ENCODE results near the gene ASIC5.
"Not testable (repeated sequence)": the region's sequence is repeated elsewhere in the genome, so short reads cannot be mapped to it uniquely, and the experiment has no call there.

ASIC5 gene

GRCh38 chr4:155799116-155799793 lies 66.8 kb downstream of the ASIC5 start:
- DNase-seq = no peak

GRCh38 chr4:155797581-155797980 lies 68.5 kb downstream of the ASIC5 start:
- DNase-seq = not testable (repeated sequence)

GRCh38 chr4:155795991-155796390 lies 70.1 kb downstream of the ASIC5 start:
- DNase-seq = no peak

- DNase-seq = no peak
These were observed 71.4 kb downstream of the ASIC5 start for GRCh38 chr4:155794589-155795236.

- no peak for DNase-seq
These were observed 76.1 kb downstream of the ASIC5 start for GRCh38 chr4:155789982-155790381.

GRCh38 chr4:155789391-155789790 lies 76.7 kb downstream of the ASIC5 start:
- no peak for DNase-seq

- DNase-seq = peak; percentile 78
These were observed 78.9 kb downstream of the ASIC5 start for GRCh38 chr4:155787113-155787710.

- no peak for DNase-seq
These were observed 80.2 kb downstream of the ASIC5 start for GRCh38 chr4:155785828-155786227.

GRCh38 chr4:155784637-155785036 lies 81.4 kb downstream of the ASIC5 start:
- no peak for DNase-seq

- DNase-seq = no peak
These were observed 84.7 kb downstream of the ASIC5 start for GRCh38 chr4:155781249-155781831.

GRCh38 chr4:155780775-155781174 lies 85.3 kb downstream of the ASIC5 start:
- no peak for DNase-seq
